H9 (cell line): ENCODE measurements around the gene MYO18A. TPM values are rescaled to one million over a fixed set of nuclear protein-coding genes. Genes with fewer than 3 reads are reported as not detected.

ENCODE experiments used
- DNase-seq: peaks from one replicate; pipeline ENCODE4 v3.0.0-alpha.2; 2017
- H2AFZ ChIP-seq: one replicate; pipeline ENCODE4 v1.6.1; 2013; ENCODE audit warnings: mild to moderate bottlenecking, low read length, control low read depth, moderate library complexity
- H2AK5ac ChIP-seq: 2 replicates; pipeline ENCODE4 v1.6.1; 2013; ENCODE audit warnings: low read length, control low read depth, mixed read lengths; ENCODE audit not compliant: insufficient read length
- H2BK120ac ChIP-seq: one replicate; pipeline ENCODE4 v1.6.1; 2013; ENCODE audit warnings: low read depth, mild to moderate bottlenecking, low read length, control low read depth, inconsistent platforms; ENCODE audit not compliant: poor library complexity, severe bottlenecking
- H2BK12ac ChIP-seq: 2 replicates; pipeline ENCODE4 v1.6.1; 2013; ENCODE audit warnings: low read length, control low read depth, mixed read lengths, low read depth; ENCODE audit not compliant: insufficient read length
- H2BK15ac ChIP-seq: 2 replicates; pipeline ENCODE4 v1.6.1; 2013; ENCODE audit warnings: low read depth, low read length, control low read depth
- H2BK20ac ChIP-seq: one replicate; pipeline ENCODE4 v1.6.1; 2013; ENCODE audit warnings: low read depth, mild to moderate bottlenecking, low read length, control low read depth, inconsistent platforms; ENCODE audit not compliant: poor library complexity, severe bottlenecking
- H2BK5ac ChIP-seq: 2 replicates; pipeline ENCODE4 v1.6.1; 2013; ENCODE audit warnings: low read length, control low read depth, mixed read lengths; ENCODE audit not compliant: insufficient read length
- H3K14ac ChIP-seq: 2 replicates; pipeline ENCODE4 v1.6.1; 2013; ENCODE audit warnings: low read length, control low read depth; ENCODE audit not compliant: insufficient read depth
- H3K18ac ChIP-seq: 2 replicates; pipeline ENCODE4 v1.6.1; 2013; ENCODE audit warnings: low read depth, mild to moderate bottlenecking, mixed read lengths, low read length, control low read depth; ENCODE audit not compliant: insufficient read length
- H3K23ac ChIP-seq: 2 replicates; pipeline ENCODE4 v1.6.1; 2013; ENCODE audit warnings: low read length, control low read depth, mixed read lengths, low read depth; ENCODE audit not compliant: insufficient read length
- H3K23me2 ChIP-seq: 2 replicates; pipeline ENCODE4 v1.6.1; 2013; ENCODE audit warnings: low read depth, mild to moderate bottlenecking, mixed read lengths, low read length, control low read depth; ENCODE audit not compliant: insufficient read length, poor library complexity, severe bottlenecking
- H3K27ac ChIP-seq: 2 replicates; pipeline ENCODE4 v1.5.1; 2013; ENCODE audit warnings: low read length, control low read depth, mixed read lengths, low read depth; ENCODE audit not compliant: insufficient read length
- H3K27me3 ChIP-seq: 2 replicates; pipeline ENCODE4 v1.6.1; 2013; ENCODE audit warnings: low read length, control low read depth, inconsistent platforms; ENCODE audit not compliant: insufficient read depth
- H3K4ac ChIP-seq: 2 replicates; pipeline ENCODE4 v1.6.1; 2013; ENCODE audit warnings: low read depth, mild to moderate bottlenecking, control low read depth, inconsistent platforms, low read length, moderate library complexity
- H3K4me1 ChIP-seq: 2 replicates; pipeline ENCODE4 v1.6.1; 2013; ENCODE audit warnings: low read length, control low read depth, inconsistent platforms; ENCODE audit not compliant: insufficient read depth
- H3K4me2 ChIP-seq: 2 replicates; pipeline ENCODE4 v1.6.1; 2013; ENCODE audit warnings: low read length, control low read depth, mixed read lengths; ENCODE audit not compliant: insufficient read length, insufficient read depth
- H3K56ac ChIP-seq: 2 replicates; pipeline ENCODE4 v1.6.1; 2013; ENCODE audit warnings: low read depth, mild to moderate bottlenecking, mixed read lengths, low read length, control low read depth; ENCODE audit not compliant: insufficient read length
- H3K79me1 ChIP-seq: 2 replicates; pipeline ENCODE4 v1.6.1; 2013; ENCODE audit warnings: low read depth, mild to moderate bottlenecking, moderate library complexity, low read length, control low read depth, inconsistent platforms; ENCODE audit not compliant: insufficient read depth, poor library complexity, severe bottlenecking
- H3K79me2 ChIP-seq: 2 replicates; pipeline ENCODE4 v1.6.1; 2013; ENCODE audit warnings: low read length, control low read depth, inconsistent platforms; ENCODE audit not compliant: insufficient read depth
- H3K9ac ChIP-seq: 2 replicates; pipeline ENCODE4 v1.6.1; 2013; ENCODE audit warnings: low read length, control low read depth, mixed read lengths; ENCODE audit not compliant: insufficient read length; ENCODE audit errors: extremely low read depth
- H3K9me3 ChIP-seq: one replicate; pipeline ENCODE4 v1.6.1; 2013; ENCODE audit warnings: low read depth, low read length, inconsistent platforms; ENCODE audit not compliant: control insufficient read depth
- H3T11ph ChIP-seq: one replicate; pipeline ENCODE4 v1.6.1; 2013; ENCODE audit warnings: mild to moderate bottlenecking, low read length, control low read depth, inconsistent platforms
- H4K20me1 ChIP-seq: one replicate; pipeline ENCODE4 v1.6.1; 2013; ENCODE audit not compliant: control insufficient read depth, insufficient read length, insufficient read depth
- H4K5ac ChIP-seq: 2 replicates; pipeline ENCODE4 v1.6.1; 2013; ENCODE audit warnings: low read depth, mild to moderate bottlenecking, mixed read lengths, low read length, control low read depth; ENCODE audit not compliant: insufficient read length
- H4K8ac ChIP-seq: replicated peaks from 2 replicates; pipeline ENCODE4 v1.6.1; 2013; ENCODE audit warnings: low read length, control low read depth, mixed read lengths, low read depth; ENCODE audit not compliant: insufficient read length
- H4K91ac ChIP-seq: 2 replicates; pipeline ENCODE4 v1.6.1; 2013; ENCODE audit warnings: low read depth, mild to moderate bottlenecking, moderate library complexity, mixed read lengths, low read length, control low read depth; ENCODE audit not compliant: insufficient read length
- H3K27ac Mint-ChIP-seq, 3 experiments: 2 replicates in 2 of 3; 3 replicates in 1 of 3; pipeline ENCODE4 v1.8.0; 2020 to 2021; ENCODE audit warnings: mixed read lengths in 3 of 3, mild to moderate bottlenecking in 1 of 3, moderate library complexity in 1 of 3
- H3K27me3 Mint-ChIP-seq: 2 replicates; pipeline ENCODE4 v1.8.0; 2021; ENCODE audit warnings: low read depth, mild to moderate bottlenecking, moderate library complexity, mixed read lengths
- H3K36me3 Mint-ChIP-seq, 3 experiments: 2 replicates in 2 of 3; 3 replicates in 1 of 3; pipeline ENCODE4 v1.8.0; 2020 to 2021; ENCODE audit warnings: low read depth in 3 of 3, mixed read lengths in 3 of 3; ENCODE audit not compliant: insufficient read depth in 1 of 3
- H3K4me1 Mint-ChIP-seq, 2 experiments: 2 replicates each; pipeline ENCODE4 v1.8.0; 2020; ENCODE audit warnings: mixed read lengths in 2 of 2
- H3K4me3 Mint-ChIP-seq, 2 experiments: 2 replicates in 1 of 2; 3 replicates in 1 of 2; pipeline ENCODE4 v1.8.0; 2020 to 2021; ENCODE audit warnings: mild to moderate bottlenecking in 2 of 2, mixed read lengths in 2 of 2, moderate library complexity in 1 of 2
- H3K9me3 Mint-ChIP-seq, 2 experiments: 2 replicates in 1 of 2; 3 replicates in 1 of 2; pipeline ENCODE4 v1.8.0; 2020; ENCODE audit warnings: mild to moderate bottlenecking in 2 of 2, mixed read lengths in 2 of 2, moderate library complexity in 1 of 2
- WGBS: extraction: QIAGEN DNeasy Blood & Tissue Kit; methylation state at CpG from one replicate; pipeline ENCODE4 v1.1.7; 2013; ENCODE audit warnings: missing lambda C conversion rate, low lambda C conversion rate, mixed read lengths; ENCODE audit not compliant: insufficient read length; ENCODE audit errors: extremely low coverage; 5-methylcytosine and 5-hydroxymethylcytosine counted together
- total RNA-seq: library from RNA; stranded (reverse); gene quantifications from 2 replicates; pipeline ENCODE4 v1.2.1, GENCODE V29; 2021
- TF ChIP-seq, protein P1 (sequence below): fragments of 200-600 bp; sonication (generic); conservative IDR thresholded peaks from 3 replicates; pipeline ENCODE4 v1.8.0; 2021; ENCODE audit warnings: antibody characterized with exemption, mild to moderate bottlenecking

The MYO18A gene
- total RNA-seq, 1 experiment from 2014 or later = 21.6 TPM

DNA sequence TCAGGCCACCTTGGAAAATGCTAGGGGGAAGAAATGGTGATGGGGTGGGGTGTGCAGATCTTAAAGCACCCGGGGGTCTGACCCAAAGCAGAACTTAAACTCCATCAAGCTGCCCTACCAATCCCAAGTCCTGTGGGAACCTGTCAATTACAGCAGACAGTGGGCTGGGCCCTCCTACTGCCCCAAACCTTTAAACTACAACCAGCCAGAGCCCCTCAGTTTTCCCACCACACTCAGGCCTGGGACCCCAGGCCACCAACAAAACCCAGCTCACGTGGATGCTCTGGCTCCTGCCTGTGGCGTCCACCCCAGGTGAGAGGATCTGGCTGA, 2.7 kb downstream of the MYO18A start:
- peak overlapping the region; percentile 8 to 86; a peak in 4 of 5 replicates for H3K4me3 Mint-ChIP-seq
- Histone ChIP-seq H3K18ac (no peak overlapping the region), H4K8ac (no peak overlapping the region), H3K23me2 (peaks cover 6% of the 10 kb centered on the region), H3K9me3 (no peaks in the 10 kb centered on the region), H2BK15ac (no peak overlapping the region), H2AFZ (no peak overlapping the region), H4K91ac (no peak overlapping the region), H3K27me3 (no peaks in the 10 kb centered on the region), H2BK5ac (no peak overlapping the region), H3K9ac (no peak overlapping the region), H3K14ac (no peak overlapping the region), H2BK120ac (no peak overlapping the region), H3K4me2 (peak overlapping the region; percentile 59), H3K4ac (no peak overlapping the region), H2BK12ac (no peak overlapping the region), H2AK5ac (no peak overlapping the region), H3T11ph (no peak overlapping the region), H3K4me1 (peaks cover 11% of the 10 kb centered on the region), H4K20me1 (no peaks in the 10 kb centered on the region), H3K27ac (no peak overlapping the region), H3K79me1 (no peaks in the 10 kb centered on the region), H3K79me2 (no peaks in the 10 kb centered on the region; the same call in 1 of the 2 replicates), H3K56ac (no peak overlapping the region), H3K23ac (no peak overlapping the region), H2BK20ac (no peak overlapping the region), H4K5ac (no peak overlapping the region)
- peaks cover 34% of the 10 kb centered on the region in 2 experiments for H3K4me1 Mint-ChIP-seq
- H3K36me3 Mint-ChIP-seq = no peaks in the 10 kb centered on the region; a peak in 1 of 7 replicates
- H3K27me3 Mint-ChIP-seq = peaks cover 20% of the 10 kb centered on the region
- no CpG with 5 or more reads among the region's 3 CpGs for WGBS
- peaks cover 1 to 3% of the 10 kb centered on the region in 2 experiments; a peak in 3 of 5 replicates for H3K9me3 Mint-ChIP-seq
- no peak for DNase-seq
- peak overlapping the region; percentile 57 to 74 (median 59); a peak in 5 of 7 replicates for H3K27ac Mint-ChIP-seq
- TF ChIP-seq, protein P1, sequence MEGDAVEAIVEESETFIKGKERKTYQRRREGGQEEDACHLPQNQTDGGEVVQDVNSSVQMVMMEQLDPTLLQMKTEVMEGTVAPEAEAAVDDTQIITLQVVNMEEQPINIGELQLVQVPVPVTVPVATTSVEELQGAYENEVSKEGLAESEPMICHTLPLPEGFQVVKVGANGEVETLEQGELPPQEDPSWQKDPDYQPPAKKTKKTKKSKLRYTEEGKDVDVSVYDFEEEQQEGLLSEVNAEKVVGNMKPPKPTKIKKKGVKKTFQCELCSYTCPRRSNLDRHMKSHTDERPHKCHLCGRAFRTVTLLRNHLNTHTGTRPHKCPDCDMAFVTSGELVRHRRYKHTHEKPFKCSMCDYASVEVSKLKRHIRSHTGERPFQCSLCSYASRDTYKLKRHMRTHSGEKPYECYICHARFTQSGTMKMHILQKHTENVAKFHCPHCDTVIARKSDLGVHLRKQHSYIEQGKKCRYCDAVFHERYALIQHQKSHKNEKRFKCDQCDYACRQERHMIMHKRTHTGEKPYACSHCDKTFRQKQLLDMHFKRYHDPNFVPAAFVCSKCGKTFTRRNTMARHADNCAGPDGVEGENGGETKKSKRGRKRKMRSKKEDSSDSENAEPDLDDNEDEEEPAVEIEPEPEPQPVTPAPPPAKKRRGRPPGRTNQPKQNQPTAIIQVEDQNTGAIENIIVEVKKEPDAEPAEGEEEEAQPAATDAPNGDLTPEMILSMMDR = no peak
